SJSA1 (cell line): Measurements from ENCODE around the gene MED22. TPM values are rescaled to one million over a fixed set of nuclear protein-coding genes. Genes with fewer than 3 reads are reported as not detected.

Experiments
- DNase-seq, 2 experiments: peaks; one replicate each; pipeline ENCODE4 v3.0.0-alpha.2; 2015 to 2020; ENCODE audit warnings: low spot score in 2 of 2, low read depth in 1 of 2
- H3K27ac ChIP-seq: fragments of 250-450 bp; sonication (Bioruptor Pico); 2 replicates; pipeline ENCODE4 v1.5.1; 2020; ENCODE audit warnings: mild to moderate bottlenecking, moderate library complexity
- H3K27me3 ChIP-seq: fragments of 250-450 bp; sonication (Bioruptor Pico); replicated peaks from 2 replicates; pipeline ENCODE4 v1.5.1; 2020; ENCODE audit warnings: mild to moderate bottlenecking, moderate library complexity
- H3K36me3 ChIP-seq: fragments of 250-450 bp; sonication (Bioruptor Pico); 2 replicates; pipeline ENCODE4 v1.5.1; 2020; ENCODE audit warnings: mild to moderate bottlenecking
- H3K4me1 ChIP-seq: fragments of 250-450 bp; sonication (Bioruptor Pico); replicated peaks from 2 replicates; pipeline ENCODE4 v1.6.1; 2021; ENCODE audit warnings: mild to moderate bottlenecking
- H3K4me3 ChIP-seq: fragments of 250-450 bp; sonication (Bioruptor Pico); 2 replicates; pipeline ENCODE4 v1.5.1; 2020; ENCODE audit warnings: mild to moderate bottlenecking
- H3K9me3 ChIP-seq: fragments of 250-450 bp; sonication (Bioruptor Pico); replicated peaks from 2 replicates; pipeline ENCODE4 v1.5.1; 2020; ENCODE audit warnings: mild to moderate bottlenecking
- total RNA-seq: library from RNA; depleted of rRNA; stranded (reverse); fragments of >200 nt; shearing (Covaris generic); gene quantifications from 2 replicates; pipeline ENCODE4 v1.2.3, GENCODE V29; 2014

MED22 gene
- total RNA-seq, 1 experiment from 2014 or later, result 20.4 TPM

DNA sequence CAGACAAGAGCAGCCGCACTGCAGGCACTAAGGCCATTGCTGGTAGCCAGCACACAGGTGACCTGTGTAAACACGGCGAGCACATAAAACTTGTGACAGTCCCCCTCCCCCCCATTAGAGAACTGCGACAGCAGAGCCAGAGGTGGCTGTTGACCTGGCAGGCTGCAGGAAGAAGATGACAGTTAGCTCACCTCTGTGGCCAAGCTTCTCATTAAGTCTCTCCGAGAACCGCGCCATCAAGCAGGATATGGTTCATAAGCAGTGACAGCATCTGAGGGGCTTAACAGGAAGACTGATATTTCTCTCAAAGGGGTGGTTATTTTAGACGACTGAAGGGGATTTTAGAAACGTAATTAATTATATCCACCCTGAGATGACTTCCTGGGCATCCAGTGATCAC is 22.8 kb upstream of the MED22 start:
- Histone ChIP-seq H3K27ac (no peak overlapping the region), H3K9me3 (0 out of 2 replicates have a peak, but pooled peaks cover 2% of the 10 kb centered on the region), H3K4me1 (peaks cover 4% of the 10 kb centered on the region; the same call in 1 of the 2 replicates), H3K36me3 (peaks cover 93% of the 10 kb centered on the region), H3K4me3 (no peak overlapping the region), H3K27me3 (no peaks in the 10 kb centered on the region)
- no peak for DNase-seq

DNA sequence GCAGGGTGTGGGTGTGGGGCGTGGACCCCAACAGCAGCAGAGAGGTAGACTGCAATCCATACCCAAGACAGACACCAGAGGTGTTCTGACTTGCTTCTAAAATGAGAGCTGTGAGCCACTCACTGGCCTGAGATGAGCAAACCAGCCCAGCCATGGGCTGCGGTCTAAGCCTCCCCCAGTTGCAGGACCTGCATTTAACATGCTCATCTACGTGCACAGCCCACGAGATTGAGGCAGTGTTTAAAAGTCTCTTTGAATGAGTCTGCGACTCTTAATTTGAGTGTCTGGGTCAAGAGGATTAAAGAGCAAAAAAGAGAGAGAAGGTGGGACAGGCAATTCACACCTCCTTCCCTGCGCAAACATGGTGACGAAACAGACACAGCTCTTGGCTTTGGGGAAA is 22.0 kb upstream of the MED22 start:
- H3K27me3 ChIP-seq, result no peaks in the 10 kb centered on the region
- H3K9me3 ChIP-seq, result no peaks in the 10 kb centered on the region
- no peak overlapping the region for H3K27ac ChIP-seq
- no peak overlapping the region for H3K4me3 ChIP-seq
- peaks cover 4% of the 10 kb centered on the region; the same call in 1 of the 2 replicates for H3K4me1 ChIP-seq
- peaks cover 93% of the 10 kb centered on the region for H3K36me3 ChIP-seq
- DNase-seq, result no peak

DNA sequence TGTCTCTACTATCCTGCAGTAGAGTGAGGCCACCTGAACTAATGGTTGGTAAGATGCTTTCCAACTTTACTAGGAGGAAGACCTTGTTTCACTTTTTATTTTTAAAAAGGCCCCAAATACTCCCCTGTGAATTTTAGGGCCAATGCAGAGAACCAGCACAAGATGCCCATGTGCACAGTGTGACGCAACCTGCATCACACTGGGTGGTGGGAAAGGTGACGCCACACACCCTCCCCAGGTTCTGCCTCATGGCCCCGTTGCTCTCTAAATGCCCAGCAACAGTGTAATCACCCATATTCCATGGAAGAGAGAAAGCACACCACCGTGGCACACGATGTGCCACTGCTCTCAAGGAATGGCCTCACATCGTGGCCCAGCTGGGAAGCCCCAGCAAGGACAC is 21.5 kb upstream of the MED22 start:
- Histone ChIP-seq H3K4me1 (peaks cover 4% of the 10 kb centered on the region; the same call in 1 of the 2 replicates), H3K27ac (no peak overlapping the region), H3K27me3 (no peaks in the 10 kb centered on the region), H3K9me3 (no peaks in the 10 kb centered on the region), H3K4me3 (no peak overlapping the region), H3K36me3 (peaks cover 94% of the 10 kb centered on the region)
- DNase-seq, result no peak

DNA sequence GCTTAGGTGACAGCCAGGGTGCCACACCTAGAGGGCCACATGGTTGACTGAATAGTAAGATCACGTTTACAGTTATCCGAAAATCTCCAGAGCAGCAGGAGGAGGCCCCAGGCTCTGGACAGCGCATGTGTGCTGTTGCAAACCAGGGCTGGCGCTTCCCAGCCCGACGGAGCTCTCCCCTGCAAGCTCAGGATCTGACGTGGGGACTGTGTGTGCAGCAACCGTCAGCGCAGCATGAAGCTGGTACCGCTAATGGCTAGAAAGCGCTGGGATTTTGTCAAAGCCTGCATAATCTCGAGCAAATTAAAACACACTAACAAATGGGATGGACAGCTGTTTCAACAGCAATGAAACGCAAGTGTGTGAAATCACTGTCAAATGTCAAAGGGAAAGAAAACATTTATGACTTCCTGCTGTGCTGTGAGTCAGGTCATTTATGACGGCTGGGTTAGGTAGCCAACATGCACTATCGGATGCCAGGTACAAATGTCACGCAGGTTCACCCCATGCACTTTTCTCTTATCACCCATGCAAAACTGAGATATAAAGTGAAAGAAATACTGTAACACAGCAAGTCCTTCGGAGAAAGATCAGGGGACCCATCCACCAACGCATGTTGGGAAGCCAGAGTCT is 20.4 kb upstream of the MED22 start:
- Histone ChIP-seq H3K27ac (no peak overlapping the region), H3K4me3 (no peak overlapping the region)
- no peak for DNase-seq

DNA sequence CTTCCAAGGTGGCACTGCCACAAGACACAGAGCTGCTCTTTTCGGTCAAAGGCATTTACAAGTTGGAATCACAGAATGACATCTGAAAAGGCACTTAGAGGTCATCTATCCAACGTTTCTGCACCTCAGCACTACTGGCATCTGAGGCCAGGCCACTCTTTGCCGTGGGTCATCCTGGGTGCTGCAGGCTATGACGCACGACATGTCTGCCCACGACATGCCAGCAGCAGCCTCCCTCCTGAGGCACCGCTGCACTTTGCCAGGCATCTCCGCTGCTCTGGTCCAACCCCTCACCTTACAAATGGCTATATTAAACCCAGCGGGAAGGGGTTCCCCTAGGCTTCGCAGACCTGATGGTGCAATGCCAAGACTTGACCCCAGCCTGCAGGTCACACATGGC is 19.8 kb upstream of the MED22 start:
- Histone ChIP-seq H3K36me3 (peaks cover 97% of the 10 kb centered on the region), H3K27me3 (no peaks in the 10 kb centered on the region), H3K4me3 (no peak overlapping the region), H3K9me3 (no peaks in the 10 kb centered on the region), H3K27ac (no peak overlapping the region), H3K4me1 (no peaks in the 10 kb centered on the region)
- no peak for DNase-seq

More for the DNA sequence above, 20.4 kb upstream of the MED22 start:
- Histone ChIP-seq H3K36me3 (peaks cover 97% of the 10 kb centered on the region), H3K27me3 (no peaks in the 10 kb centered on the region), H3K4me1 (no peaks in the 10 kb centered on the region), H3K9me3 (no peaks in the 10 kb centered on the region)

DNA sequence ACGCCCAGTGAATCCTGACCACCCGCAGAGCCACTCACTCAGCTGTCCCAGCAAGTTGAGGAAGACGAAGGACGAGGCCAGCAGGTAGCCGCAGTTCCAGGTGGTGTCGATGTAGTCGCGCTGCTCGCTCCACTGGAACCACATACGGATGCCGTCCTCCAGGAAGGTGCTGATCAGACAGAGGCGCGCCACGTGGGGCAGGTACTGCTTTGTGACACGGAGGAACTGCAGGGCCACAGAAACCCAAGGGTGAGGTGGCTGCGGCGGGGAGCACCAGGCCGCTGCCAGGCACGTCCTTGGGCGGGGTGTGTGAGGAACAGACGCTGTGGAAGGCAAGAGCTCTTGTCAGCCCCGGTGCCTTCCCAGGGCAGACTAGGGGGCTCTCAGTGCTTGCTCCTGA is 19.3 kb upstream of the MED22 start:
- no peak overlapping the region for H3K4me3 ChIP-seq
- H3K36me3 ChIP-seq, result peaks cover 97% of the 10 kb centered on the region
- no peaks in the 10 kb centered on the region for H3K27me3 ChIP-seq
- H3K4me1 ChIP-seq, result no peaks in the 10 kb centered on the region
- H3K9me3 ChIP-seq, result no peaks in the 10 kb centered on the region
- H3K27ac ChIP-seq, result no peak overlapping the region
- no peak for DNase-seq

DNA sequence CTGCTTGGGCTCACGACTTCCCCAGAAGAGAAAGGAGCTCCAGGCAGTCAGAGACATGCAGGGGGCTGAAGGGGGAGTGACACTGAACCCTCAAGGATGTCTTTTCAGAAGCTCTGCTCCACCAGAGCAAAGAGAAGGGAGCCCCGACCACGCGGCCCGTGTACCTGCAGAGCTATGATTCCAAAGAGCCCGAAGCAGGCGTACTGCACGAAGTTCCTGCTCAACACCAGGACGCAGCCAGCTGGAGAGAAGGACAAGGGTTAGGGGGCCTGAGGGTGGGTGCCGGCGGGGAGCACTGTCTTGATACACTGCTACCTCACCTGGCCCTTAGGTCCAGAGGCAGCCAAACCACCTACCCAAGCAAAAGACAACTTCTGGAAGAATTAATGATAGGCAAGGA is 18.5 kb upstream of the MED22 start:
- Histone ChIP-seq H3K9me3 (no peaks in the 10 kb centered on the region), H3K27ac (no peak overlapping the region), H3K4me3 (no peak overlapping the region), H3K27me3 (no peaks in the 10 kb centered on the region), H3K36me3 (peaks cover 97% of the 10 kb centered on the region), H3K4me1 (no peaks in the 10 kb centered on the region)
- no peak for DNase-seq

DNA sequence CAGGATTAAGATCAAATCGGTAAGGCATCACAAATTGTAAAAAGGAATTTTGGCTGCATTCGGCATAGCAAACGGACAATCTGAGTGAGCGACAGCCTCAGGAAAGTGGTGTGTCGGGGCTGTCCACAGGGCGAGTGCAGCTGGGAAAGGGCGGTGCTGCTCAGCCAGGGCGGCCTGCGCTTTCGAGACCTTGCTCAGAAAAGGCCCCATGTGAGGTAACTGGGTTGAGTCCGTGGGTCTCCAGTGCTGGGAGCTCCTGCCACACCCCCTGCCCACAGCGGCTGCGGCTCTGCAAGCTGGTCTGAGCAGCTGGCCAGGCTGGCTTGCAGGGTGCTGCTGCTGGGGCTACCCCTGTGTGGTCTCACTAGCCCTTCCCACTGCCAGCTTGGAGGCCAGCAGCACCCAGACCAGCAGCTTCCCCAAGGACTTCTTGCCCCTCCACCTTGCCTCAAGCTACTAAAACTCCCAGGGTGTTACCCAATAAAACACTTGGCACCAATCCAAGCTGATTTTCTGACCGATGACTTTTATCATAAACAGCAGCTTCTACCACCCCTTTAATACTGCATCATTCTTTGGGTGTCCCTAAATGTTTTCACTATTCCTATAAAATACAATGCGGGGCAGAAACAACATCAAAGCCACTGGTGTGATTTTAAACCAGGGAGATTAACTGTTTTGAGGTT is 14.6 kb upstream of the MED22 start:
- DNase-seq, result no peak
- H3K4me1 ChIP-seq, result no peaks in the 10 kb centered on the region
- no peak overlapping the region for H3K4me3 ChIP-seq
- no peaks in the 10 kb centered on the region for H3K27me3 ChIP-seq
- H3K9me3 ChIP-seq, result no peaks in the 10 kb centered on the region
- peaks cover 92% of the 10 kb centered on the region for H3K36me3 ChIP-seq
- no peak overlapping the region for H3K27ac ChIP-seq

DNA sequence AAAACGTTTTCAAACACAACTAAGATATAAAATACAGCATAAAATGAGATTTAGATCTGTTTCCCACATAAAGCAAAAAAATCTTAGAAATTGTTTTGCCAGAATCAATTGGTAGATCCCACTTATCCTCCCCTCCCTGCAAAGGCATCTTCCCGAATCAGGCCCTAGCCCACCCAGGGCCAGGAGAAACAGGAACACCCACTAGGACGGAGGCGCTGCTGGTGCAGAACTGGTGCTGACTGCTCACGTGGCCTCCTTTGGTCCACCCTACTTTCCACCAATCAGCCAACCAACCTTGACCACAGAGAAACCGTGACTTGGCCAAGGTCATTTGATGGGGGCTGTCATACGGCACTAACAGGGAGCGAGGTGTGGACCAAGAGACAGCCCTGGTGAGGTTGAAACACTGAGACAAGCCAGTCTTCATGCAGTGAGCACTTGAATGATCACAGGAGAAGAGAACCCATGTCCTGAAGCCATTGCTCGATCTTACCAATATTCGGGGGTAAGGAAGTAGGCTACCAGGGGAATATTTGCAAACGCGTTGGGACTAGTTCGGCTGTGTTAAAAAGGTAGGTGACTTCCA is 13.7 kb upstream of the MED22 start:
- no peak overlapping the region for H3K27ac ChIP-seq
- peaks cover 87% of the 10 kb centered on the region for H3K36me3 ChIP-seq
- no peaks in the 10 kb centered on the region for H3K9me3 ChIP-seq
- no peak for DNase-seq
- no peaks in the 10 kb centered on the region for H3K27me3 ChIP-seq
- H3K4me1 ChIP-seq, result peaks cover 6% of the 10 kb centered on the region
- no peak overlapping the region for H3K4me3 ChIP-seq

DNA sequence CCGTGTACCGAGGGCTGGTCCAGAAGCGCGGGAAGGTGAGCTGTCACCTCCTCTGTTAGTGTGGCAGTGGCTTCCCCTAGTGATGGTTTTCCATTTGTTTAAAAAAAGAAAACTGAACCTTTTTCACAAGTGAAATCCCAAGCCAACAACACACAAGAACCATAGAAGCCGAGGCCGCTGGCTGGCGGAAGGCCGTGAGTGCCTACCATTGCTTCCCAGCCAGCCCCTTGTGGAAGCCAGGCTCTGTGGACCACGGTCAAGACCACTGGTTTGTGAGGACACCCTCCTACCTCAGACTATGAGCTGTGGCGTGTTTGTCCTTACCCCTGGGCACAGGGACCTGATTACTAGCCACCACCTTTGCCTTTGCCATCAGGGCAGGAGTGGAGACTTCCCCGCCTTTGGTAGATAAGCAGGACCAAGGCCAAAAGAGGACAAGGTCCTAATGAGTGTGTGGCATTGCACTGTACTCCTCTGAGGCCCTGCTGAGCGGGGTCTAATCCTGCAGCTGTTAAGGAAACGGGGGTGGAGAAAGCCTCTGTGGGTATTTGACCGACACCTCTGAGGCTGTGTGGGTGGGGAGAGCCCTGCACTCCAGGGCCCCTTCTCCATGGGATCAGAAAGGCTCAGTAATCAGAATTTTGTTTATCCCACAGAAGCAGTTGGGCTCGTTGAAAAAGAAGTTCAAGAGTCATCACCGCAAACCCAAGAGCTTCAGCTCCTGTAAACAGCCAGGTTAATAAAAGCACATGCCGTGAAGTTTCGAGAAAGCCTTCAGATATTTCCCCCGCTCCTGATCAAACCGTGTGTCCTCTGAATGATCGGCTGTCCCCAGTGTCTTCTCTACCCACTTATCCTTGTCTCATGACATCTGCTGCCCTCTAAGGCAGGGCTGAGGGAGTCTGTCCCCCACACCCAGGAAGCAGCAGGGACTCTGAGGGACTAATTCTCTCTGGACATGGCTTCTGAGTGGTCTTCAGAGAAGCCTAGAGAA is 12.8 kb upstream of the MED22 start:
- no peak overlapping the region for H3K27ac ChIP-seq
- peaks cover 78% of the 10 kb centered on the region for H3K36me3 ChIP-seq
- H3K9me3 ChIP-seq, result no peaks in the 10 kb centered on the region
- H3K4me3 ChIP-seq, result no peak overlapping the region
- no peaks in the 10 kb centered on the region for H3K27me3 ChIP-seq
- peaks cover 6% of the 10 kb centered on the region for H3K4me1 ChIP-seq
- no peak for DNase-seq

DNA sequence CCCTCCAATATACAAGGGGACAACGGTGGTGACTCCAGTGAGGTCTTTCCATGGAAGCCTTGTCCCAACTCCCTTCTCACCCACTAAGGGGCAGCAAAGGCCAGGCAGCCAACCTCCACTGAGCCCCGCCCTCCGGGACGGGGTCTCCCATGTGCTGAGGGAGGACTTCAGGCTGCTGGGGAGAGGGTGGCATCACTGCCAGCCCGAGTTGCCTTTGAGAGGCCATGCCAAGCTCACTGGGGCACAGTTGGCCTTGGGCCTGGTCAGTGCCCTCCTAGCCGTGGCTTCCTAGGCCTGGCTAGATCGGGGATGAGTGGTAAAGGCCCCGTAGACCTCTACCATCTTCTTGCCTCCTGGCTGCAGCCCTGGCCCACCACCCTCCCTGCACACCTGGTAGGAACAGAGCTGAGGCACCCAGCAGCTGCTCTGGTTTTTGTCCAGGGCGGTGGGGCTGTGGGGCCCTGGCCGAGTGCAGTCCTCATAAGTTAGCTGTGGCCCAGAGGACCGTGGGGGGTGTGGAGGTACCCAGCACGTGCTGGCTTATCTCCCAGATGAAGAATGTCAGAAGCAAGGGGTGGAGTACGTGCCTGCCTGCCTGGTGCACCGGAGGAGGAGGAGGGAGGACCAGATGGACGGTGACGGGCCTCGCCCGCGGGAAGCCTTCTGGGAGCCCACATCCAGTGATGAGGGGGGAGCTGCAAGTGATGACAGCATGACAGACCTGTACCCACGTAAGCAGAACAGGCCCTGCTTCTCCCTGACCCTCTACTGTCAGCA is 11.7 kb upstream of the MED22 start:
- no peak for DNase-seq
- H3K9me3 ChIP-seq, result no peaks in the 10 kb centered on the region
- peaks cover 70% of the 10 kb centered on the region for H3K36me3 ChIP-seq
- H3K4me3 ChIP-seq, result no peak overlapping the region
- no peaks in the 10 kb centered on the region for H3K27me3 ChIP-seq
- no peak overlapping the region for H3K27ac ChIP-seq
- peaks cover 13% of the 10 kb centered on the region for H3K4me1 ChIP-seq

DNA sequence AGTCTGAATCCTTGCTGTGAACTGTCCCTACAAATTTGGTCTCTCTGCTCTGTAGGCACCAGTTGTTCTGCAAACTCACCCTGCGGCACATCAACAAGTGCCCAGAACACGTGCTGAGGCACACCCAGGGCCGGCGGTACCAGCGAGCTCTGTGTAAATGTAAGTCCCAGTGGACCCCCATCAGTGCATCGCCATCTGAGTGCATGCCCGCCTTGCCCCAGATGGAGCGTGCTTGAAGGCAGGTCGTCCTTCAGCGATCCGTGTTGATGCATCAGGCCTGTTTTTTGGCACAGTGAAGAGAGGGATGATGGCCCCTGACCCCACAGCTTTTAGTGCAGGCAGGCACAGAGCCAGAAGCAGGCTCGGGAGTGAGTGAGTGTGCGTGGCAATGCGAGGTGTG is 9.7 kb upstream of the MED22 start:
- Histone ChIP-seq H3K27ac (no peak overlapping the region), H3K9me3 (no peaks in the 10 kb centered on the region), H3K27me3 (no peaks in the 10 kb centered on the region), H3K36me3 (peaks cover 72% of the 10 kb centered on the region), H3K4me3 (no peak overlapping the region), H3K4me1 (peaks cover 13% of the 10 kb centered on the region)
- no peak for DNase-seq
